ENCODE data around the gene DDRGK1.

DDRGK1 gene

DNA sequence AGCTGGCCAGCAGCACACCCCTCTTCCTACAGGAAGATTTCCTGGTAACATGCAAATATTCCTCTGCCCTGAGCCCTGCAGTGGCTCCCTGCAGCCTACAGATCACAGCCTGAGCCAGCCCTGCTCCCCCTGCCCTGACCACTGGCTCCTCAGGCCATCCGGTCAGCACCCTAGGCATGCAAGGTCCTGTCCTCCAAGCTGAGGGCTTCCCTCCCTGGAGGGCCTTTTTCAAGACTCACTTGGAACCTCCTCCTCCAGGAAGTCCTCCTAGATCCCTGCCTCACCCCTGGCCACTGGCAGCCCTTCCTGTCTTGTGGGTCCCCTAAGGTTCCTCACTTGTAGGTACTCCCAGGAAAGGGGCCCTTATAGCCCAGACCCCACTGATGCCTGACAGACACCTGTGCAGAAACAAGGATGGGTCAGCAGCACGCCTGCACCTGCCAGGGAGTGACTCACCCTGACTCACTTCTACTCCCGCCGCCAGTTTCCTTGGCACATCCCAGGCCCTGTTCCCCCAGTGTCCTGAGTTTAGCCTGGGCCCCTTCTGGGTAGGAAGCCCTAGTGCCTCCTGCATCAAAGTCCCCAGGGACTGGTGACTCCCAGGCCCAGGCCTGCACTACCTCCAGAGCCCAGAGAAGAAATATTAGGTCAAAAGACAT, 31.3 kb upstream of the DDRGK1 start:
- DNase-seq (ENCODE audit: extremely low read depth in 1 of 2, low read depth in 1 of 2) = no peak

DNA sequence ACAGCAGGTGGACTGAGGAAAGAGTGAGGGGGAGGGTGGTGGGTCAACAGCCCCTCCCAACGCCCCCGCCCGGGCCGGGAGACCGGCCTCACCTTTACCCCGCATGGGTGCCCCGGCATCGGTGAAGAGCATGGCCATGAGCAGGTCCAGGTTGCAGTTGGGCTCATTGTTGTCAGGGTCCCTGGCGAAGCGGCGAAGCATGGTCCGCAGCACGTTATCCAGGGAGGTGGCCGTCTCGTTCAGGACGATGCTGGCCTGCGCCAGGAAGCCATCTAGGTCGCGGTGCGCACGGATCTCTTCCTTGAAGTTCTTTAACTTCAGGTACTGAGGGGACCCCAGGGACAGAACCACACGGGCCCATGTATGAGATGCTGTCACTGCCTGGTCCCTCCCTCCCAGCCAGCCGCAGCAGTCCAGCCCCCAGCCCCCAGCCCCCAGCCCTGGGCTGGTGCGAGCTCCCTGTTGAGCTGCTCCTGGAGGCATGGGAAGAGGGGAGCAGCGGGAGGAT, 29.6 kb upstream of the DDRGK1 start:
- no peak for DNase-seq (ENCODE audit: extremely low read depth in 1 of 2, low read depth in 1 of 2)

DNA sequence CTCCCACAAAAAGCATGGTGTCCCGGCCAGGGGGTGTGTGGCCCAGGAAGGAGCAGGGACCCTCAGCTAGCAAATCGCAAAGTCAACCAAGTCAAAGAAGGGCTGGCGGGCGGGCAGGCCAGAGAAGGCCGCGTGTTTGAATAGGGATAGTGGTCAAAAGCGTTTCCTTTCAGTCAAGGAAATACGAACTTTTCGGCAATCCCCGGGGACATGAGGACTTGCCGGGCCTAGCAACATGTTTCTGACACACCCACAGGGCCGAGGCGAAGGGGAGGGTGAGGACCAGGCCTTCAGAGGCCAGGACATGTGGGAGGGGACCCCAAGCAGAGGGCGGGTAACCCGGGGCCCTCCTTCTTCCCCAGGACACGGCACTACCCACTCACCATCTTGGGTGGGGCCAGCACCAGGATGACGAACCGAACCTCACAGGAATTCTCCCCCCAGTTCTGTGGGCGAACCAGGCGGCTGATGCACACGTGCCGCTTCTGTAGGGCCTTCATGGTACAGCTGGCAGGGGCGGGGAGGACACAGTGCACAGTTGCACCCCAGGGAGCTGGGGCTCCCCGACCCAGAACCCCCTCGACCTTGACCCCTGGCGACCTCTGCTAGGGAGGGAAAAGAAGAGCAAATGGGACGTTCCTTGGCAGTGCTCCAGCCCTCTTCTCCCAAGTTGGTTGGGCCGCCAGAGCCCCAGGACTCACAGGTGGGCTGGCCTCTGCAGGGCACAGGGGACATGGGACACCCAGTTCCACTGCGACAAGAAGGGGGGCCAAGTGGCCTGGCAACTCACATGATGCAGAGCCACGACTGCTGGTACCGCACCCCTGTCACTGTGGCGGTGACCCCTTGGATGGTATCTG, 28.9 kb upstream of the DDRGK1 start:
- DNase-seq (ENCODE audit: extremely low read depth in 1 of 2, low read depth in 1 of 2) = no peak

GRCh38 chr20:3231889-3232588, 27.6 kb upstream of the DDRGK1 start:
- DNase-seq (ENCODE audit: extremely low read depth in 1 of 2, low read depth in 1 of 2) = no peak

GRCh38 chr20:3231116-3231515, 26.6 kb upstream of the DDRGK1 start:
- DNase-seq (ENCODE audit: extremely low read depth in 1 of 2, low read depth in 1 of 2) = no peak

GRCh38 chr20:3229798-3230197, 25.3 kb upstream of the DDRGK1 start:
- DNase-seq (ENCODE audit: extremely low read depth in 1 of 2, low read depth in 1 of 2) = no peak

GRCh38 chr20:3229158-3229557, 24.7 kb upstream of the DDRGK1 start:
- no peak for DNase-seq (ENCODE audit: extremely low read depth in 1 of 2, low read depth in 1 of 2)

DNA sequence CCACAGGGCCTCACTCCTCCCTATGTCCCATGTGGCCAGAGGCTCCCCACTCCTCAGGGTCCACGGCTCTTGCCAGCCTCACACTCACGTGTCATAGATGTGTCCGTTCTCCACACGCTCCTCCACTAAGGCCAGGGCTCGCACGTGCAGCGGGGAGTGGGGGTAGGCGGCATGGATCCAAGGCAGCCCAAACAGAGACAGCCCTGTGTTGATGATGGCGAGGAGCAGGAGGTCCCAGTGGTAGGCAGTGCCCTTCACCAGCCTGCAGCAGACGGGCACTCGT, 24.2 kb upstream of the DDRGK1 start:
- no peak for DNase-seq (ENCODE audit: extremely low read depth in 1 of 2, low read depth in 1 of 2)

- DNase-seq (ENCODE audit: extremely low read depth in 1 of 2, low read depth in 1 of 2) = no peak
These were observed 23.7 kb upstream of the DDRGK1 start for GRCh38 chr20:3227936-3228749.

GRCh38 chr20:3227506-3227905, 23.0 kb upstream of the DDRGK1 start:
- no peak for DNase-seq (ENCODE audit: extremely low read depth in 1 of 2, low read depth in 1 of 2)

DNA sequence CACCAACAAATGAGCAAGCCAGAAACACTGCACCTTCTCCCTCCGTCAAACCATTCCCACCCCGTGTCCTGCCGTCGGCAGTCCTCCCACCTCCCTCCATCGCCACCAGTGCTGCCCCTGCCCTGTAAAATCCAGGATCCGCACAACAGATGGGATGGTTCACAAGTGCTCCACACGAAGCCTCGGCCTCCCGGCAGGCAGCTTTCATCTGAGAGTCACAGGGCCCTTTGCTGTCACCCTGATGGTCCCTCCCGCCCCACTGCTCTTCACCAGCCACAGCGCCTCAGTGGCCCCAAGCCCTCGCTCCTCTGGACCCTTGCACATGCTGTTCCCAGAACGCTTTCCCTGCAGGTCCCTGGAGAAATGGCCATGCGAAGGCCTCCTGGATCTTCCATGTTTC, 22.4 kb upstream of the DDRGK1 start:
- no peak for DNase-seq (ENCODE audit: extremely low read depth in 1 of 2, low read depth in 1 of 2)

DNA sequence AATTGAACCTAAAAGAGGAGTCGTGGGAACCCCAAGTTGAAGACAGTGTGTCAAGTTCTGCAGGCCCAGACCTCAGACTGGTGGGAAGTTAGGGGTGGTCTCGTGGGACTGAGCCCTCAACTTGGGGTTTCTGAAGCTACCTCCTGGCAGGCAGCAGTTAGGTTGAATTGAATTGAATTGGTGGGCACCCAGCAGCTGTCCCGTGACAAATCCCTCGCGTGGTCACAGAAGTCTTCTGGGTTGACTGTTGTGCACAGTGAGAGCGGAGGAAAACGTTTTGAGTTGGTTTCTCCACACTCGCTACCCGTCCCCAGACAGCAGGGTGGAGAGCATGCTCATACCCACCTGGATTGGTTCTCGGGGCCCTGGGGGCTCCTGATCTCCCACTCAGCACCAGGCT, 21.6 kb upstream of the DDRGK1 start:
- DNase-seq (ENCODE audit: extremely low read depth in 1 of 2, low read depth in 1 of 2) = no peak

GRCh38 chr20:3224681-3225421, 20.4 kb upstream of the DDRGK1 start:
- no peak for DNase-seq (ENCODE audit: extremely low read depth in 1 of 2, low read depth in 1 of 2)

DNA sequence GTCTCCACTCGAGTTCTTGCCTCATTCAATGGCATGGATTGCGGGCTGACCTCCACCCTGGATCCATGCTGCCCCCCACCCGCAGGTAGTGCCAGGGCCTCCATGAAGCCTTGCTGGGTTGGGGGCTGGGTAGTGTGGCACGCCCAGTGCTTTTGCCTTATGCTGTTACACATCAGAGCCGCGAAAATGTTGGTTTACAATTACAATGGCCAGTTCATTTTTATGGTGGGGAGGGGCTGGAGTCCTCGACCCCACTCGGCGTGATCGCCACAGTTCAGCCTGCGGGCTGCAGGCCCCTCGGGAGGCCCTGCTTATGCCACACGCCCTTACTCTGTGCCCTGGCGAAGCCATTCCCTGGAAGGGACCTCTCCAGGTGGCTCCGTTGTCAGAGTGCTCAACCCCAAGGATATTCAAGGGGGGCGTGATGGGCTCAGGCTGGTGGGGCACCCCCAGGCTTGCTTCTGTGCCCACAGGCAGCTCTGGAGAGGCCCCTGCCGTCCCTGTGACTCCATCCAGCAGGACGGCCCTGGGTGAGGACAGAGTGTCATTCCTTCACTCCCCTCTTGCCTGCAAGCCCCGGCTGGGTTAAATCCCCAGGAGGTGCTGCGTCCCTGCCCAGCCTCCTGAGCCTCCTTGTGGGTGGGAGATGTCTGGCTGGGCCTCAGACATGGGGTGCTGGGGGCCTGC, 19.7 kb upstream of the DDRGK1 start:
- DNase-seq (ENCODE audit: extremely low read depth in 1 of 2, low read depth in 1 of 2) = no peak

DNA sequence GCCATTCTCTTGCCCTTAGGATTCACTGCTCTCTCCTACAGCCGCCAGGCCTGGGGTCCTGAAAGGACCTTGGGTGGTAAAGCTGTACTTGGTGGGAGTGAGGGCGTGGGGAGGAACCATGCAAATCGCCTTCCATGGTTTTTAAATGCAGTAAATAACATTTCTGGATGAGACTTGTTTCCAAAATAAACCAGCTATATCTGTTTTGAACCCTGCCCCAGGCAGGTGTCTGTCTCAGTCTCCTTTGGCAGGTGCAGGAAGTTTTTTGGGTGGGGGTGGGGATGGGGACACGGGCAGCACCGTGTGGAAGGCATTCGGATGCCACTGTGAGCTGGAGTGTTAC, 19.1 kb upstream of the DDRGK1 start:
- no peak for DNase-seq (ENCODE audit: extremely low read depth in 1 of 2, low read depth in 1 of 2)

GRCh38 chr20:3222635-3223600, 18.4 kb upstream of the DDRGK1 start:
- DNase-seq (ENCODE audit: extremely low read depth in 1 of 2, low read depth in 1 of 2) = no peak

DNA sequence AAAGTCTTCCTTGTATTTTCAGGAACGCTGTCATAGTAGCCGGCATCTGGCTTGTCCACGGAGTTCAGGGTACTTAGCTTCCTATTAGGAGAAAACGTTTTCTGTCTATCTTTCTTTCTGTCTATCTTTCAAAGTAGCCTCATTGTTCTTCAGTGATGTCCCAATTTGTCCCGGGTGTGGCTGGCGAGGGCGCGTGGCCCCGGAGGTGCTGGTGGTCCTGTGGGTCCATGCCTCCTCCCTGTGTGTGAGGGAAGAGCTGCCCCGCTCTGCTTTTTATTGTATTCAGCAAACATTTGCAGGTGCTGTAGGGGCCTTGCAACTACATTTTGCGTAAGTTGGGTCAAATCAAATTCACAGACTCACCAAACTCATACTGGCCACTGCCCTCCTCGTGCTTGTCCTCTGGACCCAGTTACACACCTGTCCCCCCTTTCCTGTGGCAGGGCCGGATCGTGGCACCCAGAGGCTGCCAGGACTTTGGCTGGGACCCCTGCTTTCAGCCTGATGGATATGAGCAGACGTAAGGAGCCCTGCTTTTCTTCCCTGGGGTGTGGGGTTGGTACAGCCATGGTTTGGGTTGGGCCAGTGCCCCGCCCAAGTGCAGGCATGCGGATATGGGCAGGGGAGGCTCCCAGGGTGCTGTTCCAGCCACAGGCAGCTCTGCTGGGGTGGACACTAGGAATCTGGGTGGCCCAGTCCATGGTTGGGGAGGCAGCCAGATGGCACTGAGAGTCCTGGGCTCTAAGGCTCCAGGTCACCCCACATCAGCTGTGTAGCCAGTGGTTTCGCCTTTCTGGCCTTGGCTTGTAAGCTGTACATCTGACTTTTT, 17.1 kb upstream of the DDRGK1 start:
- DNase-seq (ENCODE audit: extremely low read depth in 1 of 2, low read depth in 1 of 2) = no peak

All from stimulated activated CD8-positive, alpha-beta memory T cell treated with anti-CD3 and anti-CD28 coated beads, Interleukin-7, amount 100 ng/mL, for 48 hours (primary cell).